ENCODE measurements around the gene CHD5. TPM values are rescaled to one million over a fixed set of nuclear protein-coding genes. Genes with fewer than 3 reads are reported as not detected.

CHD5 gene
- total RNA-seq, 4 donors from 2014 or later: 5.5 to 16.9 (median 12.0) TPM

DNA sequence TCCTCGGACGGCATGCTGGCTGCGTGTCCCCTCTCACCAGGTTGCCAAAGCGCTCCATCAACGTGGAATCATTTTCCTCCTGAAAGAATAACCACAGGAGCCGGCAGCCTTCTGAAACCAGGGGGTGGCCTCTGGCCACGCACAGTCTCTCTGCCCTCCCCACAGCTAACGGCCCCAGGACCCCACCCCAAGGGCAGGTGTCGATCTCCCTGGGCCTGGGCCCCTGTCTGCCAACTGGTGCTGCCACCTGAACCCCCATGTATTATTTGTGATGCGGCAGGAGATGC lies 88.4 kb downstream of the CHD5 start:
- TF ChIP-seq EP300 (IDR thresholded peaks at IDR 0.05): no peak
- TF ChIP-seq POLR2AphosphoS5 (IDR thresholded peaks at IDR 0.05): no peak
- TF ChIP-seq POLR2A (IDR thresholded peaks at IDR 0.05; ENCODE audit: low read depth): no peak
- TF ChIP-seq, protein P1, sequence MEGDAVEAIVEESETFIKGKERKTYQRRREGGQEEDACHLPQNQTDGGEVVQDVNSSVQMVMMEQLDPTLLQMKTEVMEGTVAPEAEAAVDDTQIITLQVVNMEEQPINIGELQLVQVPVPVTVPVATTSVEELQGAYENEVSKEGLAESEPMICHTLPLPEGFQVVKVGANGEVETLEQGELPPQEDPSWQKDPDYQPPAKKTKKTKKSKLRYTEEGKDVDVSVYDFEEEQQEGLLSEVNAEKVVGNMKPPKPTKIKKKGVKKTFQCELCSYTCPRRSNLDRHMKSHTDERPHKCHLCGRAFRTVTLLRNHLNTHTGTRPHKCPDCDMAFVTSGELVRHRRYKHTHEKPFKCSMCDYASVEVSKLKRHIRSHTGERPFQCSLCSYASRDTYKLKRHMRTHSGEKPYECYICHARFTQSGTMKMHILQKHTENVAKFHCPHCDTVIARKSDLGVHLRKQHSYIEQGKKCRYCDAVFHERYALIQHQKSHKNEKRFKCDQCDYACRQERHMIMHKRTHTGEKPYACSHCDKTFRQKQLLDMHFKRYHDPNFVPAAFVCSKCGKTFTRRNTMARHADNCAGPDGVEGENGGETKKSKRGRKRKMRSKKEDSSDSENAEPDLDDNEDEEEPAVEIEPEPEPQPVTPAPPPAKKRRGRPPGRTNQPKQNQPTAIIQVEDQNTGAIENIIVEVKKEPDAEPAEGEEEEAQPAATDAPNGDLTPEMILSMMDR (IDR thresholded peaks at IDR 0.05): no peak
- DNase-seq (ENCODE audit: extremely low spot score): no peak
- H3K27me3 ChIP-seq: no peaks in the 10 kb centered on the region
- 84% methylated on average over 10 of the region's 10 CpGs for WGBS
- no peak overlapping the region for H3K4me3 ChIP-seq
- intact Hi-C loops (cut with DNase I): no loop called here
- H3K36me3 ChIP-seq: peaks cover 0 to 18% (median 5%) of the 10 kb centered on the region in 4 donors
- no peaks in the 10 kb centered on the region for H3K4me1 ChIP-seq
- H3K27ac ChIP-seq (replicated peaks in 1 of 4): no peak overlapping the region
- H3K9me3 ChIP-seq: no peaks in the 10 kb centered on the region

DNA sequence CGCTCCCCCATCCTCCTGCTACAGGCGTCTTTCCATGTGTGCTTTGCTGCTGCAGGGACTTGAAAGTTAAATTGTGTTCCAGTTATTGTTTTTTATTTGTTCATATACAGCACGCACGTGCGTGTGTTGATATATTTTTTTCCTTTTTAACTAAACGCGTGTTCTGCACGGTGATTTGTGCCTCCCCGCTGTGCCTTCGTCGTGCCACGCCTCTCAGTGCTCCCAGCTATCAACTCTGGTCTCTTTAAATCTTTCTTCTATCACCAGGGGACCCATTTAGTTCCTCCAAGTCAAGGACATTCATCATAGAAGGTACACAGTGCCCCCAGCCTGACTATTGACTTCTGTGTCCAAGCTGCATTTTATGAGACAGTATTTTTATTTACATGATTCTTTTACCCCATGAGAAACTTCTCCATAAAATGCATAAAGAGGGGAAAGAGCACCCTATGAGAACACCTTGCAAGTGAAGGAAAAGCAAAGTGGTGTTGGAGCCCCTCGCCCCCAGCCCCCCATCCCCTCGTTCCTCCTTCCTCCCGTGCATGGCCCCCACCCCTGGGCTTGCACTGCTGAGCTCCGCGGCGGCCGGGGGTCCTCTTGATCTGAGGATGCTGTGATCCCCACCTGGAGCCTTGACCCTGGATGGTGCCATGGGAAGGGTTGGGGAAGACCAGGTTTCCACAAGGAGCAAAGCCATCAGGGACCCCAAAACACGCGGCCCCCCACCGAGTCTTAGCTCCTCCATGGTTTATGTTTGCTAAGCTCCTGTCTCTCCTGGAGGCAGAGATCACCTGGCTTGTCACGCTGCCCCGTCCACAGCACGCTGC lies 88.9 kb downstream of the CHD5 start:
- WGBS: 89% methylated on average over 21 of the region's 25 CpGs
- Histone ChIP-seq H3K4me3 (no peak overlapping the region), H3K36me3 (peaks cover 0 to 18% (median 5%) of the 10 kb centered on the region in 4 donors), H3K9me3 (no peaks in the 10 kb centered on the region), H3K27me3 (no peaks in the 10 kb centered on the region), H3K27ac (replicated peaks in 1 of 4) (no peak overlapping the region), H3K4me1 (no peaks in the 10 kb centered on the region)
- DNase-seq (ENCODE audit: extremely low spot score): no peak
- TF ChIP-seq EP300 (IDR thresholded peaks at IDR 0.05) (no peak), POLR2AphosphoS5 (IDR thresholded peaks at IDR 0.05) (no peak), POLR2A (IDR thresholded peaks at IDR 0.05; ENCODE audit: low read depth) (no peak)
- TF ChIP-seq, protein P1 (IDR thresholded peaks at IDR 0.05): no peak
- intact Hi-C loops (cut with DNase I): no loop called here

DNA sequence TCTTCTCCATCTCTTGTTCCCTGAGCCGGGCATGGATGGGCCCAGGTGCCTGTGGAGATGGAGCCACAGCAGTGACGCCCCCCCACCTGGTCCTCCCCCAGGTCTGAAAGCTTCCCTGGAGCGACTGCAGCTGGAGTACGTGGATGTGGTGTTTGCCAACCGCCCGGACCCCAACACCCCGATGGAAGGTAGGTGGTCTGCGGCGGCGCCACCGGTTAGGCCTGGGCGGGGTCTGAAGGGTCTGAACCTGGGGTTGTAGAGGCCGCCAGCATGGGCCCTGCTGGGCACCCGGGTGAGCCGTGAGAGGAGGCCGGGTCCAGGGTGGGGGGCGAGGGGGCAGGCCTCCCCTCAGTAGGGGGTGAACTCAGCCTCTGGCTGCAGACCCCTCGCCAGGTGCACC lies 89.8 kb downstream of the CHD5 start:
- 94% methylated on average over 13 of the region's 18 CpGs for WGBS
- intact Hi-C loops (cut with DNase I): no loop called here
- Histone ChIP-seq H3K4me1 (no peaks in the 10 kb centered on the region), H3K4me3 (no peak overlapping the region), H3K36me3 (peaks cover 0 to 18% (median 7%) of the 10 kb centered on the region in 4 donors), H3K27ac (replicated peaks in 1 of 4) (no peak overlapping the region), H3K27me3 (no peaks in the 10 kb centered on the region), H3K9me3 (no peaks in the 10 kb centered on the region)
- TF ChIP-seq POLR2A (IDR thresholded peaks at IDR 0.05; ENCODE audit: low read depth): no peak
- no peak for TF ChIP-seq EP300 (IDR thresholded peaks at IDR 0.05)
- TF ChIP-seq, protein P1 (IDR thresholded peaks at IDR 0.05): no peak
- TF ChIP-seq POLR2AphosphoS5 (IDR thresholded peaks at IDR 0.05): no peak
- DNase-seq (ENCODE audit: extremely low spot score): no peak

DNA sequence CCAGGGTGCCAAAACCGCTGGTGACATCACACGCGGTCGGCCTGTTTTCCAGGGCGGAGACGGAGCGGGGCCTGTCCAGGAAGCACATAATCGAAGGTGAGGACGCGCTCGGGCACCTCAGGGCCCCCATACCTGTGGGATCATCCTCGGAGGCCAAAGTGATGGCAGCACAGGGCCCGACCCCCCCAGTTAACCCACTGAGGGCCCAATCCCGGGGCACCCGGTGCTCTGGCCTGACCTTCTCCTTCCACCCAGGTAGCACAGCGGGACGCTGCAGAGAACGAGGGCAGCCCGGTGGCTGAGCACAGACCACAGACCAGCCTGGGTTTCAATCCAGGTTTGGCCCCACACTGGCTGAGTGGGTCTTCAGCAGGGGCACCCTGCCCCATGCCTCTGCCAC lies 91.2 kb downstream of the CHD5 start:
- DNase-seq (ENCODE audit: extremely low spot score): no peak
- WGBS: 91% methylated on average over 16 of the region's 19 CpGs
- H3K4me1 ChIP-seq: peaks cover 0 to 2% (median 0%) of the 10 kb centered on the region in 4 donors
- TF ChIP-seq EP300 (IDR thresholded peaks at IDR 0.05): no peak
- no peak for TF ChIP-seq POLR2A (IDR thresholded peaks at IDR 0.05; ENCODE audit: low read depth)
- TF ChIP-seq, protein P1 (IDR thresholded peaks at IDR 0.05): no peak
- no peak for TF ChIP-seq POLR2AphosphoS5 (IDR thresholded peaks at IDR 0.05)
- intact Hi-C loops (cut with DNase I): no loop called here
- H3K27me3 ChIP-seq: no peaks in the 10 kb centered on the region
- H3K4me3 ChIP-seq: no peak overlapping the region
- H3K36me3 ChIP-seq: peaks cover 0 to 8% (median 2%) of the 10 kb centered on the region in 4 donors
- H3K9me3 ChIP-seq: no peaks in the 10 kb centered on the region
- no peak overlapping the region for H3K27ac ChIP-seq (replicated peaks in 1 of 4)

Measured in esophagus muscularis mucosa (tissue), 4 donors.